ENCODE results near the gene DHH. TPM values are rescaled to one million over a fixed set of nuclear protein-coding genes. Genes with fewer than 3 reads are reported as not detected.

Gene DHH
- total and polyA plus RNA-seq, 9 of the 15 experiments (the other 6 are each of a cell fraction or from before 2014, with no cell fraction given): 0.07 to 2.6 (median 0.54) TPM

GRCh38 chr12:49130151-49131050 lies 35.8 kb upstream of the DHH start (continued):
- TF ChIP-seq, protein P1, sequence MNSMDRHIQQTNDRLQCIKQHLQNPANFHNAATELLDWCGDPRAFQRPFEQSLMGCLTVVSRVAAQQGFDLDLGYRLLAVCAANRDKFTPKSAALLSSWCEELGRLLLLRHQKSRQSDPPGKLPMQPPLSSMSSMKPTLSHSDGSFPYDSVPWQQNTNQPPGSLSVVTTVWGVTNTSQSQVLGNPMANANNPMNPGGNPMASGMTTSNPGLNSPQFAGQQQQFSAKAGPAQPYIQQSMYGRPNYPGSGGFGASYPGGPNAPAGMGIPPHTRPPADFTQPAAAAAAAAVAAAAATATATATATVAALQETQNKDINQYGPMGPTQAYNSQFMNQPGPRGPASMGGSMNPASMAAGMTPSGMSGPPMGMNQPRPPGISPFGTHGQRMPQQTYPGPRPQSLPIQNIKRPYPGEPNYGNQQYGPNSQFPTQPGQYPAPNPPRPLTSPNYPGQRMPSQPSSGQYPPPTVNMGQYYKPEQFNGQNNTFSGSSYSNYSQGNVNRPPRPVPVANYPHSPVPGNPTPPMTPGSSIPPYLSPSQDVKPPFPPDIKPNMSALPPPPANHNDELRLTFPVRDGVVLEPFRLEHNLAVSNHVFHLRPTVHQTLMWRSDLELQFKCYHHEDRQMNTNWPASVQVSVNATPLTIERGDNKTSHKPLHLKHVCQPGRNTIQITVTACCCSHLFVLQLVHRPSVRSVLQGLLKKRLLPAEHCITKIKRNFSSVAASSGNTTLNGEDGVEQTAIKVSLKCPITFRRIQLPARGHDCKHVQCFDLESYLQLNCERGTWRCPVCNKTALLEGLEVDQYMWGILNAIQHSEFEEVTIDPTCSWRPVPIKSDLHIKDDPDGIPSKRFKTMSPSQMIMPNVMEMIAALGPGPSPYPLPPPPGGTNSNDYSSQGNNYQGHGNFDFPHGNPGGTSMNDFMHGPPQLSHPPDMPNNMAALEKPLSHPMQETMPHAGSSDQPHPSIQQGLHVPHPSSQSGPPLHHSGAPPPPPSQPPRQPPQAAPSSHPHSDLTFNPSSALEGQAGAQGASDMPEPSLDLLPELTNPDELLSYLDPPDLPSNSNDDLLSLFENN (IDR thresholded peaks at IDR 0.05; ENCODE audit: low read depth in 2 of 2, low read length in 2 of 2): no peak
- no peak for TF ChIP-seq PRPF4 (IDR thresholded peaks at IDR 0.05; ENCODE audit: insufficient read depth, low read depth, low read length, poor library complexity, severe bottlenecking)
- TF ChIP-seq POLR2A (conservative IDR thresholded peaks at IDR 0.05): no peak
- TF ChIP-seq ATF7 (IDR thresholded peaks at IDR 0.05): peak; percentile 76
- peak; percentile 99 for TF ChIP-seq EP400 (IDR thresholded peaks at IDR 0.05)
- no peak for TF ChIP-seq SNIP1 (IDR thresholded peaks at IDR 0.05; ENCODE audit: low read depth)
- TF ChIP-seq STAG1 (CRISPR knock-in tag; IDR thresholded peaks at IDR 0.05; ENCODE audit: borderline replicate concordance): no peak
- TF ChIP-seq, protein P2, sequence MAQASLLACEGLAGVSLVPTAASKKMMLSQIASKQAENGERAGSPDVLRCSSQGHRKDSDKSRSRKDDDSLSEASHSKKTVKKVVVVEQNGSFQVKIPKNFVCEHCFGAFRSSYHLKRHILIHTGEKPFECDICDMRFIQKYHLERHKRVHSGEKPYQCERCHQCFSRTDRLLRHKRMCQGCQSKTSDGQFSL (CRISPR knock-in tag; IDR thresholded peaks at IDR 0.05): peak; percentile 56; the same call in 1 of the 2 replicates
- TF ChIP-seq, protein P2 (tag; IDR thresholded peaks at IDR 0.05): no peak
- TF ChIP-seq DEAF1 (CRISPR knock-in tag; IDR thresholded peaks at IDR 0.05): 0 out of 2 replicates have a peak, but pooled peaks have one; percentile 33
- peak; percentile 82; the same call in 1 of the 2 replicates for TF ChIP-seq TCF7 (IDR thresholded peaks at IDR 0.05; ENCODE audit: borderline replicate concordance)
- peak; percentile 65 for TF ChIP-seq ARID1B (IDR thresholded peaks at IDR 0.05)
- TF ChIP-seq ZNF707 (CRISPR knock-in tag; conservative IDR thresholded peaks at IDR 0.05): peak; percentile 11; the same call in 1 of the 2 replicates
- no peak for TF ChIP-seq NFE2L1 (tag; IDR thresholded peaks at IDR 0.05; ENCODE audit: borderline replicate concordance, low read depth)
- no peak for TF ChIP-seq TBP (optimal IDR thresholded peaks at IDR 0.05; ENCODE audit: low read depth, low read length)
- TF ChIP-seq HES1 (IDR thresholded peaks at IDR 0.05; ENCODE audit: low read depth): no peak; the same call in 1 of the 2 replicates
- TF ChIP-seq THRB (CRISPR knock-in tag; conservative IDR thresholded peaks at IDR 0.05): no peak
